H9 (cell line): ENCODE data around the gene FFAR3. TPM values are rescaled to one million over a fixed set of nuclear protein-coding genes. Genes with fewer than 3 reads are reported as not detected.

Experiments
- DNase-seq: peaks from one replicate; pipeline ENCODE4 v3.0.0-alpha.2; 2017
- H2AFZ ChIP-seq: one replicate; pipeline ENCODE4 v1.6.1; 2013; ENCODE audit warnings: mild to moderate bottlenecking, low read length, control low read depth, moderate library complexity
- H2AK5ac ChIP-seq: 2 replicates; pipeline ENCODE4 v1.6.1; 2013; ENCODE audit warnings: low read length, control low read depth, mixed read lengths; ENCODE audit not compliant: insufficient read length
- H2BK120ac ChIP-seq: one replicate; pipeline ENCODE4 v1.6.1; 2013; ENCODE audit warnings: low read depth, mild to moderate bottlenecking, low read length, control low read depth, inconsistent platforms; ENCODE audit not compliant: poor library complexity, severe bottlenecking
- H2BK12ac ChIP-seq: 2 replicates; pipeline ENCODE4 v1.6.1; 2013; ENCODE audit warnings: low read length, control low read depth, mixed read lengths, low read depth; ENCODE audit not compliant: insufficient read length
- H2BK15ac ChIP-seq: 2 replicates; pipeline ENCODE4 v1.6.1; 2013; ENCODE audit warnings: low read depth, low read length, control low read depth
- H2BK20ac ChIP-seq: one replicate; pipeline ENCODE4 v1.6.1; 2013; ENCODE audit warnings: low read depth, mild to moderate bottlenecking, low read length, control low read depth, inconsistent platforms; ENCODE audit not compliant: poor library complexity, severe bottlenecking
- H2BK5ac ChIP-seq: 2 replicates; pipeline ENCODE4 v1.6.1; 2013; ENCODE audit warnings: low read length, control low read depth, mixed read lengths; ENCODE audit not compliant: insufficient read length
- H3K14ac ChIP-seq: 2 replicates; pipeline ENCODE4 v1.6.1; 2013; ENCODE audit warnings: low read length, control low read depth; ENCODE audit not compliant: insufficient read depth
- H3K18ac ChIP-seq: 2 replicates; pipeline ENCODE4 v1.6.1; 2013; ENCODE audit warnings: low read depth, mild to moderate bottlenecking, mixed read lengths, low read length, control low read depth; ENCODE audit not compliant: insufficient read length
- H3K23ac ChIP-seq: 2 replicates; pipeline ENCODE4 v1.6.1; 2013; ENCODE audit warnings: low read length, control low read depth, mixed read lengths, low read depth; ENCODE audit not compliant: insufficient read length
- H3K23me2 ChIP-seq: 2 replicates; pipeline ENCODE4 v1.6.1; 2013; ENCODE audit warnings: low read depth, mild to moderate bottlenecking, mixed read lengths, low read length, control low read depth; ENCODE audit not compliant: insufficient read length, poor library complexity, severe bottlenecking
- H3K27ac ChIP-seq: 2 replicates; pipeline ENCODE4 v1.5.1; 2013; ENCODE audit warnings: low read length, control low read depth, mixed read lengths, low read depth; ENCODE audit not compliant: insufficient read length
- H3K27me3 ChIP-seq: 2 replicates; pipeline ENCODE4 v1.6.1; 2013; ENCODE audit warnings: low read length, control low read depth, inconsistent platforms; ENCODE audit not compliant: insufficient read depth
- H3K4ac ChIP-seq: 2 replicates; pipeline ENCODE4 v1.6.1; 2013; ENCODE audit warnings: low read depth, mild to moderate bottlenecking, control low read depth, inconsistent platforms, low read length, moderate library complexity
- H3K4me1 ChIP-seq: 2 replicates; pipeline ENCODE4 v1.6.1; 2013; ENCODE audit warnings: low read length, control low read depth, inconsistent platforms; ENCODE audit not compliant: insufficient read depth
- H3K4me2 ChIP-seq: 2 replicates; pipeline ENCODE4 v1.6.1; 2013; ENCODE audit warnings: low read length, control low read depth, mixed read lengths; ENCODE audit not compliant: insufficient read length, insufficient read depth
- H3K56ac ChIP-seq: 2 replicates; pipeline ENCODE4 v1.6.1; 2013; ENCODE audit warnings: low read depth, mild to moderate bottlenecking, mixed read lengths, low read length, control low read depth; ENCODE audit not compliant: insufficient read length
- H3K79me1 ChIP-seq: 2 replicates; pipeline ENCODE4 v1.6.1; 2013; ENCODE audit warnings: low read depth, mild to moderate bottlenecking, moderate library complexity, low read length, control low read depth, inconsistent platforms; ENCODE audit not compliant: insufficient read depth, poor library complexity, severe bottlenecking
- H3K79me2 ChIP-seq: 2 replicates; pipeline ENCODE4 v1.6.1; 2013; ENCODE audit warnings: low read length, control low read depth, inconsistent platforms; ENCODE audit not compliant: insufficient read depth
- H3K9ac ChIP-seq: 2 replicates; pipeline ENCODE4 v1.6.1; 2013; ENCODE audit warnings: low read length, control low read depth, mixed read lengths; ENCODE audit not compliant: insufficient read length; ENCODE audit errors: extremely low read depth
- H3K9me3 ChIP-seq: one replicate; pipeline ENCODE4 v1.6.1; 2013; ENCODE audit warnings: low read depth, low read length, inconsistent platforms; ENCODE audit not compliant: control insufficient read depth
- H3T11ph ChIP-seq: one replicate; pipeline ENCODE4 v1.6.1; 2013; ENCODE audit warnings: mild to moderate bottlenecking, low read length, control low read depth, inconsistent platforms
- H4K20me1 ChIP-seq: one replicate; pipeline ENCODE4 v1.6.1; 2013; ENCODE audit not compliant: control insufficient read depth, insufficient read length, insufficient read depth
- H4K5ac ChIP-seq: 2 replicates; pipeline ENCODE4 v1.6.1; 2013; ENCODE audit warnings: low read depth, mild to moderate bottlenecking, mixed read lengths, low read length, control low read depth; ENCODE audit not compliant: insufficient read length
- H4K8ac ChIP-seq: replicated peaks from 2 replicates; pipeline ENCODE4 v1.6.1; 2013; ENCODE audit warnings: low read length, control low read depth, mixed read lengths, low read depth; ENCODE audit not compliant: insufficient read length
- H4K91ac ChIP-seq: 2 replicates; pipeline ENCODE4 v1.6.1; 2013; ENCODE audit warnings: low read depth, mild to moderate bottlenecking, moderate library complexity, mixed read lengths, low read length, control low read depth; ENCODE audit not compliant: insufficient read length
- H3K27ac Mint-ChIP-seq, 3 experiments: 2 replicates in 2 of 3; 3 replicates in 1 of 3; pipeline ENCODE4 v1.8.0; 2020 to 2021; ENCODE audit warnings: mixed read lengths in 3 of 3, mild to moderate bottlenecking in 1 of 3, moderate library complexity in 1 of 3
- H3K27me3 Mint-ChIP-seq: 2 replicates; pipeline ENCODE4 v1.8.0; 2021; ENCODE audit warnings: low read depth, mild to moderate bottlenecking, moderate library complexity, mixed read lengths
- H3K36me3 Mint-ChIP-seq, 3 experiments: 2 replicates in 2 of 3; 3 replicates in 1 of 3; pipeline ENCODE4 v1.8.0; 2020 to 2021; ENCODE audit warnings: low read depth in 3 of 3, mixed read lengths in 3 of 3; ENCODE audit not compliant: insufficient read depth in 1 of 3
- H3K4me1 Mint-ChIP-seq, 2 experiments: 2 replicates each; pipeline ENCODE4 v1.8.0; 2020; ENCODE audit warnings: mixed read lengths in 2 of 2
- H3K4me3 Mint-ChIP-seq, 2 experiments: 2 replicates in 1 of 2; 3 replicates in 1 of 2; pipeline ENCODE4 v1.8.0; 2020 to 2021; ENCODE audit warnings: mild to moderate bottlenecking in 2 of 2, mixed read lengths in 2 of 2, moderate library complexity in 1 of 2
- H3K9me3 Mint-ChIP-seq, 2 experiments: 2 replicates in 1 of 2; 3 replicates in 1 of 2; pipeline ENCODE4 v1.8.0; 2020; ENCODE audit warnings: mild to moderate bottlenecking in 2 of 2, mixed read lengths in 2 of 2, moderate library complexity in 1 of 2
- CTCF ChIP-seq: fragments of 200-600 bp; sonication (generic); conservative IDR thresholded peaks from 3 replicates; pipeline ENCODE4 v1.8.0; 2021; ENCODE audit warnings: antibody characterized with exemption, mild to moderate bottlenecking
- WGBS: extraction: QIAGEN DNeasy Blood & Tissue Kit; methylation state at CpG from one replicate; pipeline ENCODE4 v1.1.7; 2013; ENCODE audit warnings: missing lambda C conversion rate, low lambda C conversion rate, mixed read lengths; ENCODE audit not compliant: insufficient read length; ENCODE audit errors: extremely low coverage; 5-methylcytosine and 5-hydroxymethylcytosine counted together
- total RNA-seq: library from RNA; stranded (reverse); gene quantifications from 2 replicates; pipeline ENCODE4 v1.2.1, GENCODE V29; 2021

The FFAR3 gene
- total RNA-seq, 1 experiment from 2014 or later, result not detected

- Mint-ChIP-seq H3K4me3 (no peak overlapping the region), H3K9me3 (no peaks in the 10 kb centered on the region; a peak in 1 of 5 replicates), H3K4me1 (peaks cover 0 to 1% of the 10 kb centered on the region in 2 experiments; a peak in 2 of 4 replicates), H3K36me3 (no peaks in the 10 kb centered on the region), H3K27me3 (peaks cover 2% of the 10 kb centered on the region; the same call in 1 of the 2 replicates), H3K27ac (no peak overlapping the region; a peak in 1 of 7 replicates)
- H3K79me1 ChIP-seq, result no peaks in the 10 kb centered on the region
- H2AFZ ChIP-seq, result no peak overlapping the region
- H3K4ac ChIP-seq, result no peak overlapping the region
- no peaks in the 10 kb centered on the region for H3K27me3 ChIP-seq
- no peak for DNase-seq
- H3K27ac ChIP-seq, result no peak overlapping the region
- no peak overlapping the region for H2BK12ac ChIP-seq
- TF ChIP-seq CTCF, result no peak
- no peak overlapping the region for H3K4me2 ChIP-seq
- H3K9me3 ChIP-seq, result no peaks in the 10 kb centered on the region
- H3K79me2 ChIP-seq, result no peaks in the 10 kb centered on the region
- no peak overlapping the region for H2BK120ac ChIP-seq
- no peak overlapping the region for H4K91ac ChIP-seq
- WGBS, result no CpG with 5 or more reads among the region's 10 CpGs
- H3K18ac ChIP-seq, result no peak overlapping the region
- no peak overlapping the region for H2BK20ac ChIP-seq
- no peak overlapping the region for H3K23ac ChIP-seq
- no peak overlapping the region for H3T11ph ChIP-seq
- H4K5ac ChIP-seq, result no peak overlapping the region
- no peaks in the 10 kb centered on the region for H4K20me1 ChIP-seq
- H3K14ac ChIP-seq, result no peak overlapping the region
- H4K8ac ChIP-seq, result no peak overlapping the region
- no peaks in the 10 kb centered on the region for H3K23me2 ChIP-seq
- H2BK15ac ChIP-seq, result no peak overlapping the region
- no peak overlapping the region for H2AK5ac ChIP-seq
- no peaks in the 10 kb centered on the region for H3K4me1 ChIP-seq
- no peak overlapping the region for H3K56ac ChIP-seq
- H3K9ac ChIP-seq, result no peak overlapping the region
- H2BK5ac ChIP-seq, result no peak overlapping the region
Measured at GRCh38 chr19:35399948-35400772, 41.9 kb downstream of the FFAR3 start.
